OCI-LY7 (cell line): ENCODE measurements around the gene TMEM165.

ENCODE experiments used
- EZH2phosphoT487 ChIP-seq: fragments of 200-600 bp; sonication (generic); IDR thresholded peaks from 2 replicates; pipeline ENCODE4 v1.6.1; 2018; ENCODE audit warnings: low read depth, borderline replicate concordance, mild to moderate bottlenecking, mixed run types, antibody characterized with exemption, low read length, moderate library complexity, mixed read lengths
- TF ChIP-seq, protein P1 (sequence below): fragments of 200-600 bp; sonication (generic); conservative IDR thresholded peaks from 2 replicates; pipeline ENCODE4 v1.5.1; 2014; ENCODE audit warnings: mild to moderate bottlenecking, antibody characterized with exemption, low read length, moderate library complexity, mixed read lengths

DNA sequence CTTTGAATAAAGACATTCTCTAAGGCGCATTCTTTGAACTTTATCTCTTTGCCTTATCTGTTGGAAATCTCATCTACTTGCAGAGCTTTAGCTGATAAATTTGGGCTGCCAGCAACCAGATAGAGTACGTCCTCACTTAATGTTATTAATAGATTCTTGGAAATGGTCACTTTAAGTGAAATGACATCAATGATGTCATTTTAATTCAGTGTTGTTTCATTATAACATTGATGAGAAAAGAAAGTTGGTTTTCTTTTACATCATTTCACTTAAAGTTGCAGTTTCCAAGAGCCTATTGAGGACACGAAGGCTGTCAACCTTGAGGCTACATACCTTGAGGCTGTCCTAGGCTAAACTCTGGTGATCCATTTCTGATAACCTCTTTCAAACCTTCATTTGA is 9.3 kb downstream of the TMEM165 start:
- TF ChIP-seq, protein P1, sequence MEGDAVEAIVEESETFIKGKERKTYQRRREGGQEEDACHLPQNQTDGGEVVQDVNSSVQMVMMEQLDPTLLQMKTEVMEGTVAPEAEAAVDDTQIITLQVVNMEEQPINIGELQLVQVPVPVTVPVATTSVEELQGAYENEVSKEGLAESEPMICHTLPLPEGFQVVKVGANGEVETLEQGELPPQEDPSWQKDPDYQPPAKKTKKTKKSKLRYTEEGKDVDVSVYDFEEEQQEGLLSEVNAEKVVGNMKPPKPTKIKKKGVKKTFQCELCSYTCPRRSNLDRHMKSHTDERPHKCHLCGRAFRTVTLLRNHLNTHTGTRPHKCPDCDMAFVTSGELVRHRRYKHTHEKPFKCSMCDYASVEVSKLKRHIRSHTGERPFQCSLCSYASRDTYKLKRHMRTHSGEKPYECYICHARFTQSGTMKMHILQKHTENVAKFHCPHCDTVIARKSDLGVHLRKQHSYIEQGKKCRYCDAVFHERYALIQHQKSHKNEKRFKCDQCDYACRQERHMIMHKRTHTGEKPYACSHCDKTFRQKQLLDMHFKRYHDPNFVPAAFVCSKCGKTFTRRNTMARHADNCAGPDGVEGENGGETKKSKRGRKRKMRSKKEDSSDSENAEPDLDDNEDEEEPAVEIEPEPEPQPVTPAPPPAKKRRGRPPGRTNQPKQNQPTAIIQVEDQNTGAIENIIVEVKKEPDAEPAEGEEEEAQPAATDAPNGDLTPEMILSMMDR = no peak
- no peak for TF ChIP-seq EZH2phosphoT487
